H1 (cell line): ENCODE data around the gene CLEC12A. TPM values are rescaled to one million over a fixed set of nuclear protein-coding genes. Genes with fewer than 3 reads are reported as not detected.

ENCODE experiments used
- CTCF ChIA-PET: fragments of 300-600 bp; sonication (Branson Sonifier 250); formaldehyde crosslinking; loops from one replicate; lab custom pipeline; 2021; ENCODE audit not compliant: partially characterized antibody; lab: Charles Lee
- POLR2A ChIA-PET: fragments of 300-600 bp; sonication (Branson Sonifier 250); formaldehyde crosslinking; loops from one replicate; lab custom pipeline; 2021; ENCODE audit warnings: inconsistent platforms; ENCODE audit not compliant: partially characterized antibody; lab: Charles Lee
- DNase-seq, 2 experiments: peaks; one replicate each; pipeline versions ENCODE4 v3.0.0 to v3.0.0-alpha.2; 2010 to 2022; ENCODE audit warnings: low spot score in 2 of 2, low read depth in 1 of 2, mixed read lengths in 1 of 2
- FAIRE-seq: peaks from 2 replicates; lab custom pipeline; 2011; peaks lifted over from hg19 to GRCh38; lab: Jason Lieb, UNC
- H2AFZ ChIP-seq: 2 replicates; pipeline ENCODE4 v1.8.1; 2012; ENCODE audit warnings: low read length, inconsistent platforms
- H2AK5ac ChIP-seq: 2 replicates; pipeline ENCODE4 v1.6.1; 2013; ENCODE audit warnings: low read depth, low read length
- H2BK120ac ChIP-seq: replicated peaks from 2 replicates; pipeline ENCODE3; 2013; ENCODE audit warnings: low read depth, low read length, inconsistent platforms
- H2BK12ac ChIP-seq: 2 replicates; pipeline ENCODE4 v1.6.1; 2013; ENCODE audit warnings: low read depth, low read length
- H2BK15ac ChIP-seq: 2 replicates; pipeline ENCODE4 v1.6.1; 2013; ENCODE audit warnings: low read length
- H2BK20ac ChIP-seq: 2 replicates; pipeline ENCODE4 v1.6.1; 2013; ENCODE audit warnings: low read length
- H2BK5ac ChIP-seq: 2 replicates; pipeline ENCODE4 v1.6.1; 2013; ENCODE audit warnings: low read depth, low read length
- H3K14ac ChIP-seq: 2 replicates; pipeline ENCODE4 v1.6.1; 2013; ENCODE audit warnings: inconsistent platforms; ENCODE audit not compliant: insufficient read length
- H3K18ac ChIP-seq: 2 replicates; pipeline ENCODE4 v1.6.1; 2013; ENCODE audit warnings: low read length; ENCODE audit errors: extremely low read depth
- H3K23ac ChIP-seq: 2 replicates; pipeline ENCODE4 v1.6.1; 2013; ENCODE audit warnings: inconsistent platforms; ENCODE audit not compliant: insufficient read length
- H3K23me2 ChIP-seq: 2 replicates; pipeline ENCODE4 v1.6.1; 2013; ENCODE audit warnings: low read depth, low read length
- H3K27ac ChIP-seq: 2 replicates; pipeline ENCODE4 v1.6.1; 2011; ENCODE audit warnings: low read depth, low read length, inconsistent platforms
- H3K27me3 ChIP-seq, 4 experiments: replicated peaks in 1 of 4; 1 replicate in 1 of 4; 2 replicates in 3 of 4; pipeline versions ENCODE4 v1.6.1 to v1.8.1; 2011 to 2013; ENCODE audit warnings: low read length in 3 of 4, mild to moderate bottlenecking in 3 of 4, inconsistent platforms in 2 of 4, mixed read lengths in 2 of 4, moderate library complexity in 1 of 4; ENCODE audit not compliant: control insufficient read depth in 3 of 4, insufficient read depth in 3 of 4; ENCODE audit errors: extremely low read depth in 1 of 4
- H3K36me3 ChIP-seq, 4 experiments: 2 replicates each; pipeline versions ENCODE4 v1.6.1 to v1.8.1; 2011 to 2013; ENCODE audit warnings: mild to moderate bottlenecking in 4 of 4, low read length in 3 of 4, moderate library complexity in 2 of 4, control low read depth in 1 of 4, inconsistent platforms in 1 of 4; ENCODE audit not compliant: insufficient read depth in 4 of 4, control insufficient read depth in 2 of 4
- H3K4ac ChIP-seq: replicated peaks from 2 replicates; pipeline ENCODE3; 2013; ENCODE audit warnings: low read length, low read depth, mixed read lengths, inconsistent platforms; ENCODE audit not compliant: insufficient read length
- H3K4me1 ChIP-seq, 4 experiments: replicated peaks in 1 of 4; 1 replicate in 1 of 4; 2 replicates in 3 of 4; pipeline versions ENCODE4 v1.6.1 to v1.8.1; 2011 to 2013; ENCODE audit warnings: low read length in 3 of 4, inconsistent platforms in 2 of 4, mixed read lengths in 1 of 4; ENCODE audit not compliant: insufficient read depth in 4 of 4, control insufficient read depth in 3 of 4
- H3K4me2 ChIP-seq, 2 experiments: 2 replicates each; pipeline versions ENCODE4 v1.6.1 to v1.8.1; 2011 to 2013; ENCODE audit warnings: low read depth in 2 of 2, low read length in 2 of 2, control low read depth in 1 of 2, inconsistent platforms in 1 of 2, mild to moderate bottlenecking in 1 of 2; ENCODE audit not compliant: insufficient read depth in 1 of 2
- H3K4me3 ChIP-seq, 4 experiments: fragments of 200-600, 300-600 bp in 1 of 4; sonication (generic), shearing (Covaris generic), sonication (Bioruptor Twin) in 1 of 4; 2 replicates each; pipeline versions ENCODE4 v1.5.1 to v1.8.1; 2011 to 2016; ENCODE audit warnings: low read length in 4 of 4, low read depth in 3 of 4, control low read depth in 2 of 4, inconsistent platforms in 2 of 4, mild to moderate bottlenecking in 2 of 4, mixed read lengths in 1 of 4, moderate library complexity in 1 of 4; ENCODE audit not compliant: insufficient read depth in 2 of 4; ENCODE audit errors: extremely low read depth in 1 of 4
- H3K56ac ChIP-seq: replicated peaks from 2 replicates; pipeline ENCODE3; 2013; ENCODE audit warnings: low read depth, mild to moderate bottlenecking, mixed read lengths, low read length, inconsistent platforms; ENCODE audit not compliant: insufficient read length
- H3K79me1 ChIP-seq: 2 replicates; pipeline ENCODE4 v1.6.1; 2013; ENCODE audit warnings: low read depth, low read length, control low read depth
- H3K79me2 ChIP-seq, 2 experiments: 2 replicates each; pipeline versions ENCODE4 v1.6.1 to v1.8.1; 2012 to 2013; ENCODE audit warnings: low read length in 2 of 2, mild to moderate bottlenecking in 2 of 2, inconsistent platforms in 1 of 2; ENCODE audit not compliant: insufficient read depth in 2 of 2, control insufficient read depth in 1 of 2
- H3K9ac ChIP-seq, 4 experiments: replicated peaks in 1 of 4; 1 replicate in 1 of 4; 2 replicates in 3 of 4; pipeline versions ENCODE4 v1.6.1 to v1.8.1; 2011 to 2013; ENCODE audit warnings: low read depth in 3 of 4, low read length in 3 of 4, control low read depth in 2 of 4, mild to moderate bottlenecking in 2 of 4, moderate library complexity in 2 of 4, inconsistent platforms in 1 of 4; ENCODE audit errors: extremely low read depth in 1 of 4
- H3K9me3 ChIP-seq, 2 experiments: 2 replicates each; pipeline versions ENCODE4 v1.6.1 to v1.8.1; 2012 to 2013; ENCODE audit warnings: mild to moderate bottlenecking in 2 of 2, moderate library complexity in 2 of 2, control low read depth in 1 of 2, inconsistent platforms in 1 of 2, low read depth in 1 of 2, low read length in 1 of 2, mixed read lengths in 1 of 2; ENCODE audit not compliant: insufficient read depth in 2 of 2
- H4K20me1 ChIP-seq, 2 experiments: replicated peaks in 1 of 2; 2 replicates each; pipeline versions ENCODE3 to v1.8.1; 2011 to 2013; ENCODE audit warnings: inconsistent platforms in 2 of 2, low read length in 2 of 2, mild to moderate bottlenecking in 1 of 2; ENCODE audit not compliant: insufficient read depth in 2 of 2, control insufficient read depth in 1 of 2
- H4K5ac ChIP-seq: 2 replicates; pipeline ENCODE4 v1.6.1; 2013; ENCODE audit warnings: low read length, low read depth, mixed read lengths, inconsistent platforms; ENCODE audit not compliant: insufficient read length
- H4K8ac ChIP-seq: 2 replicates; pipeline ENCODE4 v1.8.0; 2013; ENCODE audit warnings: mild to moderate bottlenecking, moderate library complexity, low read length, inconsistent platforms; ENCODE audit not compliant: insufficient read depth; ENCODE audit errors: extremely low read depth
- H4K91ac ChIP-seq: replicated peaks from 2 replicates; pipeline ENCODE3; 2013; ENCODE audit warnings: low read length, mixed read lengths, inconsistent platforms; ENCODE audit not compliant: insufficient read length
- ATF2 ChIP-seq: IDR thresholded peaks from 2 replicates; pipeline ENCODE4 v1.6.1; 2012; ENCODE audit warnings: low read length, inconsistent platforms
- BCL11A ChIP-seq, 2 experiments: IDR thresholded peaks; one replicate each; pipeline ENCODE4 v1.6.1; 2011; ENCODE audit warnings: low read depth in 2 of 2, low read length in 2 of 2, mild to moderate bottlenecking in 2 of 2
- CHD2 ChIP-seq: IDR thresholded peaks from 2 replicates; pipeline ENCODE4 v1.6.1; 2012; ENCODE audit warnings: low read length, improper control_type of control experiment
- CTBP2 ChIP-seq: IDR thresholded peaks from 2 replicates; pipeline ENCODE4 v1.7.0; 2011; ENCODE audit warnings: borderline replicate concordance, mild to moderate bottlenecking, moderate library complexity, mixed read lengths, low read length; ENCODE audit not compliant: insufficient read depth, insufficient read length
- EP300 ChIP-seq, 2 experiments: IDR thresholded peaks; 1 replicate in 1 of 2; 2 replicates in 1 of 2; pipeline ENCODE4 v1.6.1; 2011 to 2012; ENCODE audit warnings: low read depth in 2 of 2, low read length in 2 of 2, mild to moderate bottlenecking in 2 of 2, borderline replicate concordance in 1 of 2, inconsistent platforms in 1 of 2, moderate library complexity in 1 of 2
- GTF2F1 ChIP-seq: IDR thresholded peaks from 2 replicates; pipeline ENCODE4 v1.6.1; 2012; ENCODE audit warnings: low read depth, low read length, improper control_type of control experiment, borderline replicate concordance
- KDM4A ChIP-seq: IDR thresholded peaks from one replicate; pipeline ENCODE4 v1.7.1; 2012; ENCODE audit warnings: low read depth, mild to moderate bottlenecking, moderate library complexity, low read length, inconsistent platforms; ENCODE audit not compliant: severe bottlenecking
- POLR2AphosphoS5 ChIP-seq: IDR thresholded peaks from 2 replicates; pipeline ENCODE4 v1.6.1; 2011; ENCODE audit warnings: low read depth, low read length
- WGBS, 2 experiments: shearing (Covaris generic) in 1 of 2; methylation state at CpG; one replicate each; pipeline versions ENCODE4 v1.1.6 to v1.1.7; 2013 to 2015; ENCODE audit warnings: low lambda C conversion rate in 2 of 2, mixed read lengths in 2 of 2, inconsistent platforms in 1 of 2, low coverage in 1 of 2, missing lambda C conversion rate in 1 of 2; ENCODE audit not compliant: insufficient replicate concordance in 2 of 2, insufficient coverage in 1 of 2, insufficient read length in 1 of 2; ENCODE audit errors: extremely low coverage in 1 of 2, missing lambda C conversion rate in 1 of 2; 5-methylcytosine and 5-hydroxymethylcytosine counted together
- polyA plus RNA-seq, 7 experiments: library from polyadenylated mRNA; depleted of rRNA in 3 of 7; stranded (reverse) in 5 of 7; unstranded in 2 of 7; fragments of >200 nt in 5 of 7; fragments of 200-250 nt in 2 of 7; gene quantifications; 1 replicate in 5 of 7; 2 replicates in 1 of 7; 4 replicates in 1 of 7; pipeline versions ENCODE4 v1.2.1 to v1.2.3, GENCODE V29; 2011 to 2013; ENCODE audit warnings: missing spikeins in 2 of 7, mixed read lengths in 2 of 7
- total RNA-seq: library from RNA; stranded (reverse); fragmentation: NEBNext Ultra II Directional; extraction: Animal tissue kit (Norgen Biotek cat#: 25700); gene quantifications from 2 replicates; pipeline ENCODE4 v1.2.1, GENCODE V29; 2021

Gene CLEC12A
- total and polyA plus RNA-seq, 2 of the 8 experiments (the other 6 are each of a cell fraction or from before 2014, with no cell fraction given): not detected

- Histone ChIP-seq H3K56ac (no peak overlapping the region), H3K36me3 (no peaks in the 10 kb centered on the region), H3K4me3 (no peak overlapping the region), H4K5ac (no peak overlapping the region), H2AK5ac (no peak overlapping the region), H2AFZ (no peak overlapping the region), H3K27ac (no peak overlapping the region), H3K79me2 (no peaks in the 10 kb centered on the region), H3K79me1 (no peaks in the 10 kb centered on the region), H3K23ac (no peak overlapping the region), H4K8ac (no peak overlapping the region), H3K4me2 (no peak overlapping the region), H4K91ac (no peak overlapping the region), H3K23me2 (no peaks in the 10 kb centered on the region), H3K18ac (no peak overlapping the region), H2BK15ac (no peak overlapping the region), H2BK20ac (no peak overlapping the region), H3K27me3 (no peaks in the 10 kb centered on the region), H2BK12ac (no peak overlapping the region), H2BK120ac (no peak overlapping the region)
- ChIA-PET CTCF (interaction anchor here (1.5 kb wide), 1 partner anchor 132 kb away, joined by 4 read pairs; no protein-coding TSS in a partner anchor), POLR2A (no interaction called here)
- DNase-seq: no peak
- 74% methylated on average over 3 of the region's 3 CpGs; no CpG with 5 or more reads in 1 of the 2 experiments for WGBS, 2 experiments
- TF ChIP-seq POLR2AphosphoS5 (no peak), BCL11A (IDR thresholded peaks at IDR 0.05; ENCODE audit: low read depth in 2 of 2, low read length in 2 of 2) (no peak), GTF2F1 (no peak), CHD2 (no peak), CTBP2 (no peak), KDM4A (no peak), EP300 (IDR thresholded peaks at IDR 0.05; ENCODE audit: borderline replicate concordance in 1 of 2, low read depth in 2 of 2, low read length in 2 of 2) (no peak), ATF2 (no peak)
- TF ChIP-seq, all 59 proteins: peak for 0
- Histone ChIP-seq H3K9me3 (peaks cover 0 to 8% of the 10 kb centered on the region in 2 experiments; a peak in 2 of 4 replicates), H3K14ac (no peak overlapping the region), H3K9ac (no peak overlapping the region), H2BK5ac (no peak overlapping the region), H3K4ac (no peak overlapping the region), H3K4me1 (no peaks in the 10 kb centered on the region; a peak in 1 of 7 replicates), H4K20me1 (no peaks in the 10 kb centered on the region)
- FAIRE-seq: no peak
Observed at GRCh38 chr12:9947674-9948073, 23.5 kb upstream of the CLEC12A start.
